C4-2B (cell line): ENCODE measurements around the gene PTPDC1.
A peak's percentile ranks its signal among the peaks of the same experiment; 100 is the strongest.

Source experiments
- ZFX ChIP-seq: fragments of 450-650 bp; IDR thresholded peaks from 2 replicates; pipeline ENCODE4 v1.6.1; 2017
- TF ChIP-seq, protein P1 (sequence below): fragments of 450-650 bp; conservative IDR thresholded peaks from 2 replicates; pipeline ENCODE4 v1.5.1; 2017; ENCODE audit warnings: mild to moderate bottlenecking

DNA sequence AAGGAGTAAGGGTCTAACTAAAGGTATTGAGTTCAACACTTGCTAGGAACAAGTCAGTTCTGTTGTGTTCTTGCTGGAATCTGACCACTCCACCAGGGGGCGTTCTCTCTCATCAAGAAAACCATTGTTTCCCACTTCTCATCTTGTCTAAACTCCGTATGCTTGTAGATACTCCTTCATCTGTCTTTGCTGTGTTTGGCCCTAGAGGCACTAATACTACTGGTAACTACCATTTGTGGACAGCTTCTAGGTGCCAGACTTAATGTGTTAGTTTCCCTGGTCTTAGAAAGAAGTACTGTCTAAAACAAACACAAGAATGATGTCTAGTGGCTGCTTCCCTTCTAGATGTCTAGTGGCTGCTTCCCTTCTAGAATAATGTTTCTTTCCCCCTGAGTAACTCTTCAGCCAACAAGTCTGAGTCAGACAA is 18.7 kb upstream of the PTPDC1 start:
- TF ChIP-seq, protein P1, sequence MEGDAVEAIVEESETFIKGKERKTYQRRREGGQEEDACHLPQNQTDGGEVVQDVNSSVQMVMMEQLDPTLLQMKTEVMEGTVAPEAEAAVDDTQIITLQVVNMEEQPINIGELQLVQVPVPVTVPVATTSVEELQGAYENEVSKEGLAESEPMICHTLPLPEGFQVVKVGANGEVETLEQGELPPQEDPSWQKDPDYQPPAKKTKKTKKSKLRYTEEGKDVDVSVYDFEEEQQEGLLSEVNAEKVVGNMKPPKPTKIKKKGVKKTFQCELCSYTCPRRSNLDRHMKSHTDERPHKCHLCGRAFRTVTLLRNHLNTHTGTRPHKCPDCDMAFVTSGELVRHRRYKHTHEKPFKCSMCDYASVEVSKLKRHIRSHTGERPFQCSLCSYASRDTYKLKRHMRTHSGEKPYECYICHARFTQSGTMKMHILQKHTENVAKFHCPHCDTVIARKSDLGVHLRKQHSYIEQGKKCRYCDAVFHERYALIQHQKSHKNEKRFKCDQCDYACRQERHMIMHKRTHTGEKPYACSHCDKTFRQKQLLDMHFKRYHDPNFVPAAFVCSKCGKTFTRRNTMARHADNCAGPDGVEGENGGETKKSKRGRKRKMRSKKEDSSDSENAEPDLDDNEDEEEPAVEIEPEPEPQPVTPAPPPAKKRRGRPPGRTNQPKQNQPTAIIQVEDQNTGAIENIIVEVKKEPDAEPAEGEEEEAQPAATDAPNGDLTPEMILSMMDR: peak; percentile 90
- no peak for TF ChIP-seq ZFX
